K562 (cell line): Measurements from ENCODE around the gene MAP3K6. TPM values are rescaled to one million over a fixed set of nuclear protein-coding genes. Genes with fewer than 3 reads are reported as not detected.
A peak's percentile ranks its signal among the peaks of the same experiment; 100 is the strongest.

Source experiments
- CBX5 ChIP-seq: IDR thresholded peaks from 2 replicates; pipeline ENCODE4 v1.6.1; 2014; ENCODE audit warnings: low read depth, borderline replicate concordance
- CTBP1 ChIP-seq: fragments of 450-650 bp; IDR thresholded peaks from 2 replicates; pipeline ENCODE4 v1.6.1; 2016; ENCODE audit warnings: borderline replicate concordance
- HNRNPLL ChIP-seq: fragments of 200-400 bp; formaldehyde crosslinking; IDR thresholded peaks from 2 replicates; pipeline ENCODE4 v1.6.1; 2017; ENCODE audit warnings: low read length, low read depth, mild to moderate bottlenecking; ENCODE audit not compliant: poor library complexity, severe bottlenecking
- ID3 ChIP-seq, 2 experiments: fragments of 250-450 bp in 1 of 2; fragments of 450-650 bp in 1 of 2; sonication (Bioruptor Pico) in 1 of 2; IDR thresholded peaks; 2 replicates each; pipeline versions ENCODE4 v1.6.1 to v1.8.0; 2016 to 2021; ENCODE audit warnings: mild to moderate bottlenecking in 2 of 2, moderate library complexity in 2 of 2, missing compliant biosample characterization in 1 of 2, missing genetic modification characterization in 1 of 2
- KDM5B ChIP-seq: fragments of 200-600 bp; sonication (generic); IDR thresholded peaks from 2 replicates; pipeline ENCODE4 v1.6.1; 2012; ENCODE audit warnings: low read depth, mild to moderate bottlenecking, moderate library complexity, low read length, control low read depth, inconsistent platforms; ENCODE audit not compliant: insufficient replicate concordance
- MCM3 ChIP-seq: fragments of 450-650 bp; IDR thresholded peaks from 2 replicates; pipeline ENCODE4 v1.6.1; 2016
- NR1H2 ChIP-seq: sonication (generic); formaldehyde crosslinking; IDR thresholded peaks from 2 replicates; pipeline ENCODE4 v1.4.0; 2020; ENCODE audit warnings: mild to moderate bottlenecking, missing genetic modification reagents
- POLR2AphosphoS5 ChIP-seq: IDR thresholded peaks from 2 replicates; pipeline ENCODE4 v1.6.1; 2011; ENCODE audit warnings: mild to moderate bottlenecking, low read depth, low read length, moderate library complexity; ENCODE audit not compliant: control insufficient read depth, insufficient read depth
- TGIF2 ChIP-seq: sonication (generic); formaldehyde crosslinking; IDR thresholded peaks from 2 replicates; pipeline ENCODE4 v1.8.1; 2022; ENCODE audit warnings: mild to moderate bottlenecking, missing genetic modification reagents, moderate library complexity
- ZBTB8A ChIP-seq: fragments of 450-650 bp; IDR thresholded peaks from 2 replicates; pipeline ENCODE4 v1.6.1; 2018; ENCODE audit warnings: mild to moderate bottlenecking, moderate library complexity; ENCODE audit not compliant: partially characterized antibody
- ZKSCAN1 ChIP-seq: fragments of 150-350 bp; IDR thresholded peaks from 2 replicates; pipeline ENCODE4 v1.6.1; 2016; ENCODE audit warnings: low read depth, low read length
- ZNF121 ChIP-seq: sonication (generic); formaldehyde crosslinking; conservative IDR thresholded peaks from 2 replicates; pipeline ENCODE4 v1.8.0; 2022; ENCODE audit warnings: missing genetic modification reagents
- ZNF146 ChIP-seq: IDR thresholded peaks from one replicate; pipeline ENCODE4 v1.6.1; 2018; ENCODE audit warnings: missing compliant biosample characterization; ENCODE audit not compliant: unreplicated experiment
- ZNF24 ChIP-seq: fragments of 450-650 bp; IDR thresholded peaks from 2 replicates; pipeline ENCODE4 v1.6.1; 2016
- polyA plus RNA-seq, 8 experiments: library from polyadenylated mRNA; depleted of rRNA in 4 of 8; stranded (reverse) in 5 of 8; unstranded in 3 of 8; fragments of >200 nt; fragmentation: Nextera tagmentation in 2 of 8; fragmentation: Illumina TruSeq in 1 of 8; extraction: Ambion mirVana in 2 of 8; extraction: Trizol in 1 of 8; gene quantifications; 2 replicates each; pipeline versions ENCODE4 v1.2.1 to v1.2.3, GENCODE V29; 2011 to 2014; ENCODE audit warnings: inconsistent platforms in 1 of 8, missing spikeins in 1 of 8
- total RNA-seq, 7 experiments: library from RNA; depleted of rRNA in 6 of 7; stranded (reverse); fragments of >200 nt in 6 of 7; fragmentation: Illumina TruSeq in 2 of 7; extraction: Trizol in 2 of 7; gene quantifications; 2 replicates each; pipeline versions ENCODE4 v1.2.1 to v1.2.3, GENCODE V29; 2011 to 2021; ENCODE audit warnings: low replicate concordance in 1 of 7
- TF ChIP-seq, protein P1 (sequence below), 2 experiments: IDR thresholded peaks in 1 of 2; conservative IDR thresholded peaks in 1 of 2; 2 replicates each; pipeline ENCODE4 v1.6.1; 2016; ENCODE audit warnings: low read depth in 2 of 2, mild to moderate bottlenecking in 1 of 2, missing compliant biosample characterization in 1 of 2, missing genetic modification characterization in 1 of 2, moderate library complexity in 1 of 2

MAP3K6 gene
- total and polyA plus RNA-seq, 9 of the 15 experiments (the other 6 are each of a cell fraction or from before 2014, with no cell fraction given): 0.99 to 21.9 (median 7.0) TPM

GRCh38 chr1:27321813-27322568, 44.8 kb downstream of the MAP3K6 start, which contains the start of gene TMEM222 (continued):
- TF ChIP-seq TGIF2 (CRISPR knock-in tag) (0 out of 2 replicates have a peak, but pooled peaks have one; percentile 61), MCM3 (no peak), ZKSCAN1 (peak; percentile 61; the same call in 1 of the 2 replicates), ZNF146 (CRISPR knock-in tag) (no peak), CBX5 (peak; percentile 39; the same call in 1 of the 2 replicates), POLR2AphosphoS5 (peak; percentile 77), NR1H2 (CRISPR knock-in tag) (peak; percentile 81; the same call in 1 of the 2 replicates), KDM5B (peak; percentile 95), ID3 (CRISPR knock-in tag; IDR thresholded peaks at IDR 0.05) (no peak), ID3 (tag; IDR thresholded peaks at IDR 0.05) (peak; percentile 78), ZNF121 (CRISPR knock-in tag) (peak; percentile 12; the same call in 1 of the 2 replicates), HNRNPLL (peak; percentile 73), ZNF24 (peak; percentile 49; the same call in 1 of the 2 replicates), CTBP1 (peak; percentile 99), ZBTB8A (no peak)
- TF ChIP-seq, protein P1, sequence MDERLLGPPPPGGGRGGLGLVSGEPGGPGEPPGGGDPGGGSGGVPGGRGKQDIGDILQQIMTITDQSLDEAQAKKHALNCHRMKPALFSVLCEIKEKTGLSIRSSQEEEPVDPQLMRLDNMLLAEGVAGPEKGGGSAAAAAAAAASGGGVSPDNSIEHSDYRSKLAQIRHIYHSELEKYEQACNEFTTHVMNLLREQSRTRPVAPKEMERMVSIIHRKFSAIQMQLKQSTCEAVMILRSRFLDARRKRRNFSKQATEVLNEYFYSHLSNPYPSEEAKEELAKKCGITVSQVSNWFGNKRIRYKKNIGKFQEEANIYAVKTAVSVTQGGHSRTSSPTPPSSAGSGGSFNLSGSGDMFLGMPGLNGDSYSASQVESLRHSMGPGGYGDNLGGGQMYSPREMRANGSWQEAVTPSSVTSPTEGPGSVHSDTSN (CRISPR knock-in tag; IDR thresholded peaks at IDR 0.05; ENCODE audit: low read depth): no peak
- TF ChIP-seq, protein P1 (tag; conservative IDR thresholded peaks at IDR 0.05; ENCODE audit: low read depth): no peak
